T47D (cell line): ENCODE data around the gene PARP6.
A peak's percentile ranks its signal among the peaks of the same experiment; 100 is the strongest.

Experiments used
- DNase-seq, 2 experiments: peaks; one replicate each; pipeline versions ENCODE4 v3.0.0 to v3.0.0-alpha.2; 2011 to 2012; ENCODE audit warnings: low read depth in 1 of 2, low spot score in 1 of 2
- JUND ChIP-seq: IDR thresholded peaks from 2 replicates; pipeline ENCODE4 v1.6.1; 2012; ENCODE audit warnings: low read depth
- in situ Hi-C: cut with HindIII; loops from 2 replicates; pipeline ENCODE4 v1.10.0; 2016; ENCODE audit warnings: low sequenced_read_pairs, low pct_unique_long_range_greater_than_20kb

Gene PARP6

DNA sequence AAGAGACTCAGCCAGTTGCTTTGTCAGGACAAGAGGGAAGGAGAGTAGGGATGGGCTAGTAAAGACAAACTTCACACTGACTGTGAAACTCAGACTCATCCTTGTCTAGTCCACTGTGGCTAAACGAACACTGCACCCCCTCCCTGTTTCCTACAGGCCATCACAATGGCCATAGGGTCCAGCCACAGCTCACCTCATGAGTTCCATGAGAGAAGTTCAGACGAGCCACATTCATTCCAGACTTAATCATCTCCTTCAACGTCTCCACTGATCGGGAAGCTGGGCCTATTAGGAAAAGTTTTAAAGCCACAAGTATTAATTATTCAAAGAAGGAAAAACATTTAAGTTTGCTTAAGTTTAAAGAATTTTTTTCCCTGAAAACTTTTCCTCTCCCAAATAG, 55.1 kb downstream of the PARP6 start:
- TF ChIP-seq JUND, result no peak
- in situ Hi-C loops, result no loop called here
- DNase-seq, result no peak

DNA sequence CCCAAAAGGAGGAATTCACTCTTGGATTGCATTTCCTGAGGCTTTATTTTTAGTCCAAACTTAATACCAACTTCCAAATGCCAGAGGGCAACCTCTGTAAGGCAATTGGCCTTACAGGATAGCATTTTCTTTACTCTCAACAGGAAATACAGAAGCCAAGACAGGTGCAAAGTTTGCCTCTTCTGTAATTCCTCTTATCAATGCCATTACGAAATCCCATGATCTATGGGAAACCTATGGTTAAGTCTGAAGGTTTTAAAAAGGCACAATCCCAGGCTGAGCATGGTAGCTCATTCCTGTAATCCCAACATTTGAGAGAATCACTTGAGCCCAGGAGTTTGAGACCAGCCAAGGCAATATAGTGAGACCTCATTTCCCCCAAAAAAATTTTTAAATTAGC, 56.3 kb downstream of the PARP6 start:
- no peak for DNase-seq
- in situ Hi-C loops, result no loop called here
- TF ChIP-seq JUND, result no peak

DNA sequence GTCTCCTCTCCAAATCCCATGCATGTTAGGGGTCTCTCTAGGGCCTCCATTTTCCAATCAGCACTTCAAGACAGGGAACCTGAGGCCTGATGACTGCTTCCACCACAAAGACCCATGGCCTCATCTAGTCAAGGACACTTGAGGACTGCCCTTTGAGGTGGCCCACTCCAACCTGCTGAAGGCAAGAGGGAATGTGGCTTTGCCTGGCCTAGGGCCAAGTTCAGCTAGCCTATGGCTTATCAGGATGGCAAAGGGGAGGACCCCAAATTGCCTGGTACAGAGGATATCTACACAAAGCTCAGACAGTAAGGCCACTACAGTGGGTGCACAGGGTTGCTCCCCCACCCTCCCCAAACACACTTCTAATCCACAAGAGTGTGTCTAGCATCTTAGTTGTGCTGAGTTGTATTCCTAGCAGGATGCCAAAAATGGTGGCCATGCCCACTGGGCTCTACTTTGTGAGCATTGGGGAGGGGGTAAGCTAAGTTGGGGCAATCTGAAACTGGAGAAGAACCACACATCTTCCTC, 64.7 kb downstream of the PARP6 start:
- TF ChIP-seq JUND, result no peak
- in situ Hi-C loops, result no loop called here
- DNase-seq, result no peak

DNA sequence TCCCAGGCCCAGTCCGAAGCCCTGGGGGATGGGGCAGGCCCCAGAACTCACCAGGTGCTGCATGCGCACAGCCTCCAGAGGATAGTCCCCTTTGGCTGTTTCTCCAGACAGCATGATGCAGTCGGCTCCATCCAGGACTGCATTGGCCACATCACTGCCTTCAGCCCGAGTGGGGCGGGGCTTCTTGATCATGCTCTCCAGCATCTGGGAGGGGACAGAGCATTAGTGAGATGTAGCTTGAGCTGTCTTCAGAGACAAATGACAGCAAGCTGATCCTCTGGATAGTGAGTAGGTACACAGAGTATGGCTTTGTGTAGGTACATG, 65.7 kb downstream of the PARP6 start:
- in situ Hi-C loops, result no loop called here
- no peak for DNase-seq
- TF ChIP-seq JUND, result no peak

DNA sequence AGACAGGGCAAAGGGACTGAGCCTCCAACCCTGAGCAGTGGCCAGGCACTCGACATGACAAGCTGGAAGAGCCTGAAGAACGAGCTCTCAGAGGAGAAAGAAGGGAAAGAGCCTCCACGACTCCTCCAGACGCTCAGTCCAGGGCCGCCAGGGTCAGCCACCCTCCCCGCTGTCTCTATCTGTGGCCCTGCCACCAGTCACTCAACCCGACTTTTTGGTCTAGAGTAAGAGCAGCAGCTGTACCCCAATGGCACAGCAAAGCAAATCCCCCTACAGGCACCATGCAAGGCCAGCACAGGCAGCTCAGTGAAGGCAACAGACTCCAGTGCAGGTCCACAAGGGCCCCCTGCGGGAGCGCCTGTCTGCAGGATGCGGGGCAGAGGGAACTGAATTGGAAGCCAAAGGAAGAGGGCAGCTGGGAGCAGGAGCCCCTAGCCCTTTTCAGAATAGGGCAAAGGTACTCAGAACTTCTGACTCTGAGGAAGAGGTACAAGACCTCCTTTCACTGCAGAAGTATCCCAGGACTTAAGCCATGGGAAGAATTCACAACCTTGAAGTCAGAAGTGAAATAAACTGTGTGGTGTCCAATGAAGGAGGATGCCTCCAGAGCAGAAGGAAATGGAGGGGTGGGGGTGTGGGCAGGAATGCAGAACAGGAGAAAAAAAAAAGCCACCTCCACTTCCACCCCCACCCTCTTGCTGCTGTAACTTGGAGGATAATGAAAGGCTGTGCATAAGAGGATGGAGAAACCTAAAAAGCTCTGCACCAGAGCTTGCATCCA, 66.3 kb downstream of the PARP6 start:
- no peak for TF ChIP-seq JUND
- peak in 1 of 2 experiments; percentile 49 for DNase-seq
- in situ Hi-C loops, result no loop called here

DNA sequence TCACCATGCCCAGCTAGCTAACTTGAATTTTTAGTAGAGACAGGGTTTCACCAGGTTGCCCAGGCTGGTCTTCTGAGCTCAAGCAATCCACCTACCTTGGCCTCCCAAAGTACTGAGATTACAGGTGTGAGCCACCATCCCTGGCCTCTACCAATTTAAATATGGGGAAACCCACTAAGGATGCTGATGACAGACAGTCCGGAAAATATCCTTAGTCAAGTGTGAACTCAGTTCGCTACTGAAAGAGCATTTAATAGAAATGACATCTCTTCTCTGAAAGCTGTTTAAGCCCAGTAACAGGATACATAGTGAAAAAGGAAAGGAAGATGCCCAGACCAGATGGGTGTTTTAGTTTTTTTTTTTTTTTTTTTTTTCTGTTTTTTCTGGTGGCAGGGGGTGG, 67.1 kb downstream of the PARP6 start:
- DNase-seq, result no peak
- no peak for TF ChIP-seq JUND
- in situ Hi-C loops, result no loop called here

DNA sequence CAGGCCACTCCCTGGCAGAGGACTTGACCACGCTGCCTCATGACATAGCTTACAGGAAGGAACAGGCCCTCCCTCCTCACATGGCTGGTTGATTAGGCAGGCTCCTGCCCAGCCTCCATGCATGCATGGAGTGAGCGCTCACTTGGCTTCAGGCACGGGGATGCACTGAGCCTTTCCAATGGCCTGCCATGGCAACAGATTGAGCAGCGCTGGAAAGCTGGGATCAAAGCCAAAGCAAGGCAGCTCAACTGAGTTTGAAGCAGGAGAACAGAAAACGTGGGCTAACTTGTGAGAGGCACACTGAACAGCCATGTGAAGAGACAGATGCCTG, 68.9 kb downstream of the PARP6 start:
- in situ Hi-C loops, result no loop called here
- no peak for TF ChIP-seq JUND
- DNase-seq, result no peak

DNA sequence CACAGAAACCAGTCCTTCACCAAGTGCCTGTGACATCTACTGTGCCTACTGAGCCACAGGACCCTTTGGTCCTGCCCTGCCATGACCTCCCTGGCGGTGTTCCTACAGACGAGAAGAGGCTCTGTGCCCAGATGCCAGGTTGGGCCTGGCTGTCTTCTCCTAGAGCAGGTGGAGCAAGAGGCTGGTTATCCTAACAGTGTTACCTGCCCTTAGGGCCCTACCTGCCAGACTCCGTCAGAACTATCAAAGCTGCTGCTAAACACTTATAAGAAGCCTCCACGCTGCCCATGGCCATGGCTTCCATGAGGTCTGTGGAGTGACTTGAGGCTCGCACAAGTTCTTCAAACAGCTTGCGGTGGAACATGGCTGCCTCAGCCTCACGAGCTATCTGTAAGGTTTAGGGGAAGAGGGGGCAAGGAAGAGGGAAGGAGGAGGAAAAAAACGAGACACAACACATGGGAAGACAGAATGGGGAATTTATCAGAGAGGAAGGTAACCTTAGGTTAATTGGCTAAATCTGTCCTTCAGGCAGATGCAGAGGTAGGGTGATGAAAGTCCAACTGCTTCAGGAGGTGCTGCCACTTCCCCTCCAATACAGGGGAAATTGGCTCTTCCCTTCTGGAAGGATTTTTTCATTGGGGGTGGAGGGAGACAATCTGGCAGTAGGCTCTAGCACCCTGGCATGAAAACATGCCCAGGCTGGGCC, 69.4 kb downstream of the PARP6 start:
- no peak for DNase-seq
- no peak for TF ChIP-seq JUND
- in situ Hi-C loops, result no loop called here

DNA sequence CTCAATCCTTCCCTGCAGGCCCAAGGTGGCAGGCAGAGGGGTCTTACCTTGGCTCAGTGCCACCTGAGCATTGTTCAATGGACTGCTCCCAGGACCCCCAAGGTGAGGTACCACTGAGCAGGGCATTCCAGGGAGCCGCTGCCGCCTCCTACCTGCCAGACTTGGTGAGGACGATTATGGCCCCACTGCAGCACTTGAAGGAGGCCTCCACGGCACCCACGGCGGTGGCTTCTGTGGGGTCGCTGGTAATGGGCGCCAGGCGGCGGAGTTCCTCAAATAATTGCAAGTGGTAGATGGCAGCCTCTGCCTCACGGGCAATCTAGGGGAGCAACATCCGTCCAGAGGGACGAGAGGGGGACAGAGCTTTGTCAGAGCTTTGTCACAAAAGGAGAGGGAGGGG, 70.1 kb downstream of the PARP6 start:
- DNase-seq, result no peak
- in situ Hi-C loops, result no loop called here
- no peak for TF ChIP-seq JUND

DNA sequence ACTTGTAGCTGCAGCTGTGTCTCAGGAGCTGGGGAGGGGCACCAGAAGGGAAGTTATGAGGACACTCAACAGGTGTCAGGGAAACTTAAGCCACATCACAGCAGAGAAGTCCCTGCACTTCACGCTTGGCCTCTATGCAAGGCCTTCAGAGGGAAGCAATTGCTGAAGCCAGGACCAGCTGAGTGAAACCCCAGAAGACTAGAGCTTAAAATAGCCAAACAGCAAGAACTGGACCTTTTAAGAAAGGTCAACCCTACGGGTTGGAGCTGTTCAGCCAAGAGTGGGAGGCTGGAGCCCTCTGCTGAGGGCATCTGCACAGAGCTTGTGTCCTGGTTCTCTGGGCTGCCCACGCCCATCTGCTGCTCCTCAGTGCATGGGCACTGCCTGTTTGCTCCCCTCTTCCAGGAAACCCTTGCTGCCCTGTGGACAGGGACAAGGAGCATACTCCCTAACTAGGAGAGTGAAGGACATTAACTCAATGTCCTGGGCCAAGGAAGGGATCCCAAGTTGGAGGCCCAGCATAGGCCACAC, 70.9 kb downstream of the PARP6 start:
- no peak for DNase-seq
- in situ Hi-C loops, result no loop called here
- TF ChIP-seq JUND, result no peak

DNA sequence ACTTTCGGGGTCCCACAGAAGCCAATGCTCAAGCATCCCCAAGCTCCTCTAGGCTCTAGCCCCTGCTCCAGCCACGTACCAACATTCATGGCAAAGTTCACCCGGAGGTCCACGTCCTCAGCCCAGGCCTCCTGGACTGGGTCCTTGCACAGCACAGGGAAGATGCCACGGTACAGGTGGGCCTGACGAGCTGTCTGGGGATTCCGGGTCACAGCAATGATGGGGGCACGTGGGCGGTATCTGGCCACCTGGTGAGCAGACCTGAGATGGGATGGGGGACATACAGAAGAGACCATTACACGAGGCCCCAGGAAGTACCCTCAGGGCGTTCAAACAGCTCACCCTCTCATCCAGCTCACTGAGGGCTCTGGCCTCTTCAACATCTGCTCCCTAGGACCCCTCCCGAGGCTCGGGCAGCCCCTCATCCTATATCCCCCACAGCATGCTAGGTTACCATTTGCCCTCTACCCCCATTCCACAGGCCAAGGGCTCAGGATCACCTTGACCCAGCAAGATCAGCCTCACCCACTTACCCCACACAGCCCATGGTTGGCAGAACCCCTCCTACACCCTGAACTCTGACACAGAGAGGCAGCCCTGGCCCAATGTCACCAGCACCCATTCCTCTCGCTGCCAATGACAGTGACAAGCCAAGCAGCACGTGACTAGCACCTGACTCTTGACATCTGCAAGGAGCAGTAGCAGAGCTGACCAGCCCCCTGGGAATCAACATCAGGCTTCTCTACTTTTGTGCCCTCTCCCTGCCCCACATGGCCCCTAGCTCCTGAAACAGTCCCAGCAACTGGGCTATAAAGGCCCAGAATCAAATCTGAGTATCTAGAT, 71.7 kb downstream of the PARP6 start:
- no peak for DNase-seq
- in situ Hi-C loops, result no loop called here
- TF ChIP-seq JUND, result no peak

DNA sequence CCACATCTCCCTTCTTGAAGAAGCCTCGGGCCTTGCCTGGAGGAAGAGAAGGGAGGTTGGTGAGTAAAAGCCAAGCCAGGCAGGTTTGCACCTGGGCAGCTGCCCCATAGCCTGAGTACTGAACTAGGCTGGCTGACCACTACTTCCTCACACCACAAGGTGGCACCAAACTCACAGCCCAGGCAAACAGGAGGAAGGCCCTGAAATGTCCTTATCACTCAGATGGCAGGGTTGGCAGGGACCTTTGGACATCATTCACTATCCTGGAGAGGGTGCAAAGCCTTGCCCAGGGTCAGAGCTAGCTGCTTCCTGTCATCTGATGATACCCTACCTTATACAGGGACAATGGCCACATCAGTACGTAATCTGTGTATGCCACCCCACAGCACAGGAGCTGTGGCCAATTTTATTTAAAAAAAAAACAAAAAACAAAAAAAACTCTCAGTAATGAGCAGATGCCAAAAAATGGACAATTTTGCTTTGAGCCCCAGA, 72.6 kb downstream of the PARP6 start:
- DNase-seq, result peak; percentile 85 to 95
- TF ChIP-seq JUND, result no peak
- in situ Hi-C loops, result no loop called here

DNA sequence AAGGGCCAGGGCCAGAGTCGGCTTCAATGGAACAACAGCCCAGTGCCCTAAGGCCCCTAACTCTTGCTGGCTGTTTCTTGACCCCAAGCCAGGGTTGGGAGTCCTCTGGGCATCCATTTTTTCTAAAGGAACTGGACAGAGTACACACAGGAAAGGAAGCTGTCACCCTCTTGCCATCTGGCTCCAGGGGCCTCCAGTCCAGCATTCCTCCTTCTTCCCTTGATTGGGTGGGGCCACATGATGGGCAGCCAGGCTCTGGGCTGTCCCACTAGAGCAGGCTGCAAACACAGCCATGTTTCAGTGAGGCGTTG, 73.2 kb downstream of the PARP6 start:
- no peak for DNase-seq
- no peak for TF ChIP-seq JUND
- in situ Hi-C loops, result no loop called here
